ENCODE data around the gene ZNF629. TPM values are rescaled to one million over a fixed set of nuclear protein-coding genes. Genes with fewer than 3 reads are reported as not detected.

ZNF629 gene
- total RNA-seq, 1 donor from 2014 or later, result 35.5 TPM

DNA sequence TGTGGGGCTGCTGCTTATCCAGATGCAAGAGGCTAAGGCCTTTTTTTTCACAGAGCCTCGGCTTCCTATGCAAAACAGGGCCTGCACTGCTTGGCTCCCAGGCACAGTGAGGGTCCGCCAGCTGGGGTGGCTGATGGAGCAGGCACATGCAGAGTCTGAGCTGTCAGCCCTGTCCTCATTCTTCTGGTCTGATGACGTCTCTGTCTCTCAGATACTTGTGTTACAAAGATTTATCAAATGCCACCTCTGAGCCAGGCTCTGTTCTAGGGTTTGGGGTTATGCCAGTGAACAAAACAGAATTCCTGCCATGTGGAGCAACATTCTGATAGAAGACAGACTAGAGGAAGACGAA lies 20.1 kb downstream of the ZNF629 start:
- Mint-ChIP-seq H3K27ac (no peak overlapping the region), H3K4me3 (no peak overlapping the region), H3K9me3 (no peaks in the 10 kb centered on the region), H3K27me3 (no peaks in the 10 kb centered on the region), H3K4me1 (ENCODE audit: unreplicated experiment) (peaks cover 9% of the 10 kb centered on the region), H3K36me3 (peaks cover 13% of the 10 kb centered on the region)
- DNase-seq (ENCODE audit: extremely low spot score, unreplicated experiment), result no peak
- TF ChIP-seq, protein P1, sequence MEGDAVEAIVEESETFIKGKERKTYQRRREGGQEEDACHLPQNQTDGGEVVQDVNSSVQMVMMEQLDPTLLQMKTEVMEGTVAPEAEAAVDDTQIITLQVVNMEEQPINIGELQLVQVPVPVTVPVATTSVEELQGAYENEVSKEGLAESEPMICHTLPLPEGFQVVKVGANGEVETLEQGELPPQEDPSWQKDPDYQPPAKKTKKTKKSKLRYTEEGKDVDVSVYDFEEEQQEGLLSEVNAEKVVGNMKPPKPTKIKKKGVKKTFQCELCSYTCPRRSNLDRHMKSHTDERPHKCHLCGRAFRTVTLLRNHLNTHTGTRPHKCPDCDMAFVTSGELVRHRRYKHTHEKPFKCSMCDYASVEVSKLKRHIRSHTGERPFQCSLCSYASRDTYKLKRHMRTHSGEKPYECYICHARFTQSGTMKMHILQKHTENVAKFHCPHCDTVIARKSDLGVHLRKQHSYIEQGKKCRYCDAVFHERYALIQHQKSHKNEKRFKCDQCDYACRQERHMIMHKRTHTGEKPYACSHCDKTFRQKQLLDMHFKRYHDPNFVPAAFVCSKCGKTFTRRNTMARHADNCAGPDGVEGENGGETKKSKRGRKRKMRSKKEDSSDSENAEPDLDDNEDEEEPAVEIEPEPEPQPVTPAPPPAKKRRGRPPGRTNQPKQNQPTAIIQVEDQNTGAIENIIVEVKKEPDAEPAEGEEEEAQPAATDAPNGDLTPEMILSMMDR (conservative IDR thresholded peaks at IDR 0.05), result no peak

DNA sequence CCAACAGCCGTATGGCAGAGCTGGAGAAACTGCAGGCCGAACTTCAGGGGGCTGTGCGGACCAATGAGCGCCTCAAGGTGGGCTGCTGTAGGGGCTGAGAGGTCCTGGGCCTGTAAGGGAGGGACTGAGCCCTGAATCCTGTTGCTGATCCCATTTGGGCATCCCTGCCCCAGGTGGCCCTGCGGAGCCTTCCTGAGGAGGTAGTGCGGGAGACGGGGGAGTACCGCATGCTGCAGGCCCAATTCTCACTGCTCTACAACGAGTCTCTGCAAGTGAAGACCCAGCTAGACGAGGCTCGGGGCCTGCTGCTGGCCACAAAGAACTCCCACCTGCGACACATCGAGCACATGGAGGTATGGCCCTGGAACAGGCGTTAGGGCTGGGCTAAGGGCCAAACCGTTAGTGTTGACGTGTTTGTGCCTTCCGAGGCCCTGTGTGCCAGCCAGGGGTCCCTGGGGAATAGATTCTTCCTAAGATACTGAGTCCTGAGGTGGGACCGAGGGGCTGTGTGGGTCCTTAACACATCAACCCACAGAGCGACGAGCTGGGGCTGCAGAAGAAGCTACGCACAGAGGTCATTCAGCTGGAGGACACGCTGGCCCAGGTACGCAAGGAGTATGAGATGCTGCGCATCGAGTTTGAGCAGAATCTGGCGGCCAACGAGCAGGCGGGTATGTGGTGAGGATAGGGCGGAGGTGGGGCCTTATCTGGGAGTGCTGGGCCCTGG lies 20.6 kb downstream of the ZNF629 start:
- DNase-seq (ENCODE audit: extremely low spot score, unreplicated experiment), result no peak
- no peak overlapping the region for H3K4me3 Mint-ChIP-seq
- TF ChIP-seq, protein P1 (conservative IDR thresholded peaks at IDR 0.05), result no peak
- peaks cover 13% of the 10 kb centered on the region for H3K36me3 Mint-ChIP-seq
- H3K9me3 Mint-ChIP-seq, result no peaks in the 10 kb centered on the region
- H3K27ac Mint-ChIP-seq, result no peak overlapping the region
- no peaks in the 10 kb centered on the region for H3K27me3 Mint-ChIP-seq
- H3K4me1 Mint-ChIP-seq (ENCODE audit: unreplicated experiment), result peaks cover 9% of the 10 kb centered on the region

DNA sequence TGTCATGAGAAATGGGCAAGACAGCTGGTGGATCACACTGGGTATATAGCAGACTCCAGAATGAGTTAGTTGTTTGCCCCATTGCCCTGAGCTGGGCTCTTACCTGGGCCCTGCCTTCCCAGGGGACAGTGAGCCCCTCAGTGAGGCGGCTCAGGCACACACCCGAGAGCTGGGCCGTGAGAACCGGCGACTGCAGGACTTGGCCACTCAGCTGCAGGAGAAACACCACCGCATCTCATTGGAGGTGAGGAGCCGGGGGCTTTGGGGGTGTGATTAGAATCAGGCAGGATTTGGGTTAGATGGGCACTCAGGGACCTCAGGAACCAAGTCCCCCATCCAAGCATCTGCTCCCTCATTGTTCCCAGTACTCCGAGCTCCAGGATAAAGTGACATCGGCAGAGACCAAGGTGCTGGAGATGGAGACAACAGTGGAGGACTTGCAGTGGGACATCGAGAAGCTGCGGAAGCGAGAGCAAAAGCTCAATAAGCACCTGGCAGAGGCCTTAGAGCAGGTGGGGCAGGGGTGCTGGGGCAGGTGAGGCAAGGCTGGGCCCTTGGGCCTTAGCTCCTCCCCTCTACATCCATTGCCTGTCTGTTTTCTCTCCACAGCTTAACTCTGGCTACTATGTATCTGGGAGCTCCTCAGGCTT lies 22.1 kb downstream of the ZNF629 start:
- TF ChIP-seq, protein P1 (conservative IDR thresholded peaks at IDR 0.05), result no peak
- peaks cover 13% of the 10 kb centered on the region for H3K36me3 Mint-ChIP-seq
- no peak overlapping the region for H3K27ac Mint-ChIP-seq
- no peaks in the 10 kb centered on the region for H3K9me3 Mint-ChIP-seq
- DNase-seq (ENCODE audit: extremely low spot score, unreplicated experiment), result no peak
- H3K4me1 Mint-ChIP-seq (ENCODE audit: unreplicated experiment), result peaks cover 17% of the 10 kb centered on the region
- H3K4me3 Mint-ChIP-seq, result no peak overlapping the region
- no peaks in the 10 kb centered on the region for H3K27me3 Mint-ChIP-seq

DNA sequence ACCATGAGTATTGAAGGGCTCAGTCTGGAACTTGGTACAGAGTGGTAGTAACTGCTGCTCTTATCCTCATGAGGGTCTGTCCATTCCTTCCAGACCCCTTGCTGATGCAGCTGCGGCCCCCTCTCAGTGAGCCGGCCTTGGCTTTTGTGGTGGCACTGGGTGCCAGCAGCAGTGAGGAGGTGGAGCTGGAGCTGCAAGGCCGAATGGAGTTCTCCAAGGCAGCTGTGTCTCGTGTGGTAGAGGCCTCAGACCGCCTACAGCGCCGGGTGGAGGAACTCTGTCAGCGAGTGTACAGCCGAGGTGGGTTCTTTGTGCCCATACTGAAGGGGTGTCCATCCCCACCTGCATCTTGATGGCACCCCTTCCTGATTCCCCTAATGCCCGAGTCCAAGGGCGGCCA lies 22.9 kb downstream of the ZNF629 start:
- Mint-ChIP-seq H3K4me1 (ENCODE audit: unreplicated experiment) (peaks cover 17% of the 10 kb centered on the region), H3K9me3 (no peaks in the 10 kb centered on the region), H3K27ac (peak overlapping the region; percentile 39), H3K36me3 (peaks cover 12% of the 10 kb centered on the region), H3K4me3 (peak overlapping the region; percentile 96), H3K27me3 (no peaks in the 10 kb centered on the region)
- TF ChIP-seq, protein P1 (conservative IDR thresholded peaks at IDR 0.05), result no peak
- no peak for DNase-seq (ENCODE audit: extremely low spot score, unreplicated experiment)

DNA sequence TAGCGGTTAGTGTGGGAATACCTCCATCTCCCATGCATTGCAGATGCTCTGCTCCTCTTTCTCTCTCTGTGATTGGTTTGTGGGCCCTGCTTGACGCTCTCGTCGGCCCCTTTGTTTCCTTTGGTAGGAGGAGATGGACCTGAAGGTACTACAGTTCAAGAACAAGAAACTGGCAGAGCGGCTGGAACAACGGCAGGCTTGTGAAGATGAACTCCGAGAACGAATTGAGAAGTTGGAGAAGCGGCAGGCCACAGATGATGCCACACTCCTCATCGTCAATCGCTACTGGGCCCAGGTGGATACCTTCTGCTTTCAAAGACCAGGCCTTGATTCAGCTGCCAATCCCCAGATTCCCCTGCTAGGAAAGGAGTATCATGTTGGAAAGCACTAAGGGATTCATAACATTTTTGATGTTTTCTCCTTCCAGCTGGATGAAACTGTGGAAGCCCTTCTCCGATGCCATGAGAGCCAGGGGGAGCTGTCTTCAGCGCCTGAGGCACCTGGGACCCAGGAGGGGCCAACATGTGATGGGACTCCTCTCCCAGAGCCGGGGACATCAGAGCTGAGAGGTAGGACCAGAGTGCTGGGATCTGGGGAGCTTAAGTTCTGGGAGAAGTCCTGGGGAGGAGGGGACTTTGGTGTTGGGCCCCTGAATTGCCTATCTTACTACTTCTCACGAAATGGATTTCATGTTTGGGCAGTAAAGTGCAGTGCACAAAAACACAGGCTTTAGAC lies 23.8 kb downstream of the ZNF629 start:
- Mint-ChIP-seq H3K27ac (peak overlapping the region; percentile 92), H3K9me3 (no peaks in the 10 kb centered on the region), H3K4me3 (peak overlapping the region; percentile 96), H3K4me1 (ENCODE audit: unreplicated experiment) (peaks cover 17% of the 10 kb centered on the region), H3K27me3 (no peaks in the 10 kb centered on the region), H3K36me3 (peaks cover 9% of the 10 kb centered on the region)
- TF ChIP-seq, protein P1 (conservative IDR thresholded peaks at IDR 0.05), result no peak
- no peak for DNase-seq (ENCODE audit: extremely low spot score, unreplicated experiment)

Measured in type B pancreatic cell (in vitro differentiated cells).